Body of pancreas (tissue), 4 donors: Measurements from ENCODE around the gene KIAA1671. TPM values are rescaled to one million over a fixed set of nuclear protein-coding genes. Genes with fewer than 3 reads are reported as not detected.

ENCODE experiments used
- ATAC-seq: fragments of 150-250 bp; one replicate; pipeline ENCODE4 v1.9.1; 2016
- DNase-seq, 4 donors: peaks; one replicate each; pipeline ENCODE4 v3.0.0-alpha.2; 2019
- H3K27ac ChIP-seq, 4 donors: fragments of 200-600 bp; sonication (generic); 1 replicate in 3 of 4; 2 replicates in 1 of 4; pipeline versions ENCODE4 v1.5.1 to v1.6.1; 2016 to 2019; ENCODE audit warnings: mild to moderate bottlenecking in 1 of 4, mixed read lengths in 1 of 4, moderate library complexity in 1 of 4
- H3K27me3 ChIP-seq, 2 donors: fragments of 200-600 bp; sonication (generic); one replicate each; pipeline ENCODE4 v1.6.0; 2016; ENCODE audit warnings: mild to moderate bottlenecking in 1 of 2
- H3K36me3 ChIP-seq, 2 donors: fragments of 200-600 bp; sonication (generic); replicated peaks in 1 of 2; 2 replicates each; pipeline ENCODE4 v1.5.1; 2016; ENCODE audit warnings: low read depth in 2 of 2; ENCODE audit not compliant: insufficient read depth in 1 of 2
- H3K4me1 ChIP-seq: fragments of 200-600 bp; sonication (generic); one replicate; pipeline ENCODE4 v1.6.0; 2016
- H3K4me3 ChIP-seq, 2 donors: fragments of 200-600 bp; sonication (generic); 1 replicate in 1 of 2; 2 replicates in 1 of 2; pipeline ENCODE4 v1.5.1; 2016 to 2019
- H3K9me3 ChIP-seq, 3 donors: fragments of 200-600 bp; sonication (generic); 1 replicate in 2 of 3; 2 replicates in 1 of 3; pipeline ENCODE4 v1.5.1; 2016
- POLR2A ChIP-seq, 3 donors: fragments of 450-650 bp; IDR thresholded peaks; one replicate each; pipeline ENCODE4 v1.6.1; 2016; ENCODE audit warnings: antibody characterized with exemption in 3 of 3, mild to moderate bottlenecking in 2 of 3
- WGBS, 2 donors: methylation state at CpG; one replicate each; pipeline ENCODE4 v1.1.5; 2017; 5-methylcytosine and 5-hydroxymethylcytosine counted together
- intact Hi-C: fragments of 100-400 bp; cut with DNase I; formaldehyde crosslinking; loops from one replicate; pipeline ENCODE4 v1.15.1; 2023
- total RNA-seq, 2 donors: library from RNA; depleted of rRNA; stranded (reverse); fragments of >200 nt; gene quantifications; one replicate each; pipeline ENCODE4 v1.1.0, GENCODE V29; 2016
- TF ChIP-seq, protein P1 (sequence below), 7 experiments: fragments of 450-650 bp in 4 of 7; fragments of 200-600 bp in 3 of 7; sonication (generic) in 3 of 7; IDR thresholded peaks; one replicate each; pipeline ENCODE4 v1.5.1; 2016 to 2019; ENCODE audit warnings: antibody characterized with exemption in 7 of 7

KIAA1671 gene
- total RNA-seq, 2 donors from 2014 or later: 24.9 to 79.8 TPM

DNA sequence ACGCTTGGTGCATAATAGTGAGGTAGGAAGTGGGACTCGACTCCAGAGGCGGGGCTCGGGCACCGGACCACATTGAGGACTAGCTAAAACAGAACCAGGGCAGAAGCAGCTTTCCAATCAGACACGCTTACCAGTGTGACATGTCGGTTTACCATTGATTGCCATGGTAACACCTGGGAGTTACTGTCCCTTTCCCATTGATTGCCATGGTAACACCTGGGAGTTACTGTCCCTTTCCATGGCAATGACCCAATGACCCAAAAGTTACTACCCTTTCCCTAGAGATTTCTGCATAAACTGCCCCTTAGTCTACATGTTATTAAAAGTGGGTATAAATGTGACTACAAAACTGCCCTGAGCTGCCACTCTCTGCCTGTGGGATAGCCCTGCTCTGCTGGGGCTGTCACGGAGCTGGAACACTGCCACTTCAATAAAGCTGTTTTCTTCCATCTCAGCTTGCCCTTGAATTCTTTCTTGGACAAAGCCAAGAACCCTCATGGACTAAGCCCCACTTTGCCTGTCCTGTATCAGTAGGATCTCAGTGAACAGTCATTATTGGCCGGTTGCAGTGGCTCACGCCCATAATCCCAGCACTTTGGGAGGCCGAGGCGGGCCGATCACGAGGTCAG lies 169.7 kb downstream of the KIAA1671 start:
- 89 to 90% methylated on average over 11 to 14 of the region's 14 CpGs for WGBS, 2 donors
- H3K27me3 ChIP-seq: no peaks in the 10 kb centered on the region
- H3K4me1 ChIP-seq: peaks cover 41% of the 10 kb centered on the region
- DNase-seq: no peak
- H3K27ac ChIP-seq: peak overlapping the region in 3 of 4 donors; percentile 87 to 88 (median 88)
- intact Hi-C loops: no loop called here
- ATAC-seq: no peak
- H3K4me3 ChIP-seq: no peak overlapping the region
- H3K9me3 ChIP-seq: no peaks in the 10 kb centered on the region
- no peak for TF ChIP-seq POLR2A (IDR thresholded peaks at IDR 0.05)
- TF ChIP-seq, protein P1, sequence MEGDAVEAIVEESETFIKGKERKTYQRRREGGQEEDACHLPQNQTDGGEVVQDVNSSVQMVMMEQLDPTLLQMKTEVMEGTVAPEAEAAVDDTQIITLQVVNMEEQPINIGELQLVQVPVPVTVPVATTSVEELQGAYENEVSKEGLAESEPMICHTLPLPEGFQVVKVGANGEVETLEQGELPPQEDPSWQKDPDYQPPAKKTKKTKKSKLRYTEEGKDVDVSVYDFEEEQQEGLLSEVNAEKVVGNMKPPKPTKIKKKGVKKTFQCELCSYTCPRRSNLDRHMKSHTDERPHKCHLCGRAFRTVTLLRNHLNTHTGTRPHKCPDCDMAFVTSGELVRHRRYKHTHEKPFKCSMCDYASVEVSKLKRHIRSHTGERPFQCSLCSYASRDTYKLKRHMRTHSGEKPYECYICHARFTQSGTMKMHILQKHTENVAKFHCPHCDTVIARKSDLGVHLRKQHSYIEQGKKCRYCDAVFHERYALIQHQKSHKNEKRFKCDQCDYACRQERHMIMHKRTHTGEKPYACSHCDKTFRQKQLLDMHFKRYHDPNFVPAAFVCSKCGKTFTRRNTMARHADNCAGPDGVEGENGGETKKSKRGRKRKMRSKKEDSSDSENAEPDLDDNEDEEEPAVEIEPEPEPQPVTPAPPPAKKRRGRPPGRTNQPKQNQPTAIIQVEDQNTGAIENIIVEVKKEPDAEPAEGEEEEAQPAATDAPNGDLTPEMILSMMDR (IDR thresholded peaks at IDR 0.05): no peak
- H3K36me3 ChIP-seq: no peaks in the 10 kb centered on the region

DNA sequence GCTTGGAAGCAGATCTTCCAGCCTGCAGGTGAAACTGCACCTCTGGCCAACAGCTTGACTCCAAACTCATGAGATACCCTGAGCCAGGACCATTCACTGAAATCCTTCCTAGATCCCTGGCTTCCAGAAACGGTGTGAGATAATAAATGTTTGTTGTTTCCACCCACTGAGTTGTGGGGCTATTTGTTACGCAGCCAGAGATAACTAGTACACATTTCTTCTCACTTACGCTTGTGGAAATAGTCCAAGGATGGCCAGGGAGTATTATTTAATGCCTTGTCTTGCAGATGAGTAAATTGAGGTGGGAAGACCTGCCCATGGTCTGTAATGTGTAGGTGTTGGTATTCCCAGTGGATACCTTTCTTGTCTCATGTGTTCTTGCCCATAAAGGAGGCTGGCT lies 171.2 kb downstream of the KIAA1671 start:
- peak overlapping the region in 1 of 4 donors; percentile 35 for H3K27ac ChIP-seq

DNA sequence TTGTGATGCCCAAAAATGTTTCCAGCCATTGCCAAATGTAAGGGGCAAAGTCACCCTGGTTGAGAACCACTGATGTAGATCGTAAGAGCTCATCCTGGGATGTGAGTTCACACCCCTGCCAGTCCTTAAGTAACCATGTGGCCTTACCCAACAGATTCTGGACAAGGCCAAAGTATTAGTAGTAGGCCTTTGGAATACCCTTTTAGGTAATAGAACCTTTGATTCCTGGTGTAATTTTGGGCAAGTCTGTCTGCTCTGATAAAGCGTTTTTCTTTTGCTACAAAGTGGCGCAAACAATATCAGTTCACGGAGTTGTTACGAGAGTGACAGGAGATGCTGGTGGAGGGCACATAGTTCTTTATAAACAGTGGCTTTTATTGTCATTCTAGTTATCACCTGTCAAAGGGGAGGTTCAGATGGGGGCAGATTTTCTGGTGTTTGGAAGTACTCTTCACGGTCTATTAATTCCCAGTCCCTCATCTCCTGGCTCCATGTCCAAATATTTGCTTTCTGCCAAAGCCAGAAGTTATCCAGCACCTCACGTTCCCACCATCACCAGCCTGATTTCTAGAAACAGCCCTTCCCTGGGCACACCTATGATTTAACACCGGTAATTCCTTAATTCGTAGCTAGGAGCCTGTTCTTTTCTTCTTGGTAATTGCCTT lies 173.3 kb downstream of the KIAA1671 start:
- Histone ChIP-seq H3K27ac (peak overlapping the region in 1 of 4 donors; percentile 5), H3K27me3 (no peaks in the 10 kb centered on the region), H3K36me3 (no peaks in the 10 kb centered on the region), H3K9me3 (no peaks in the 10 kb centered on the region), H3K4me1 (peaks cover 21% of the 10 kb centered on the region), H3K4me3 (no peak overlapping the region)
- intact Hi-C loops: no loop called here
- ATAC-seq: no peak
- no peak for DNase-seq
- TF ChIP-seq, protein P1 (IDR thresholded peaks at IDR 0.05): no peak
- no peak for TF ChIP-seq POLR2A (IDR thresholded peaks at IDR 0.05)
- 54 to 55% methylated on average over 9 of the region's 9 CpGs for WGBS, 2 donors

More for the DNA sequence above, 171.2 kb downstream of the KIAA1671 start:
- no peaks in the 10 kb centered on the region for H3K27me3 ChIP-seq
- peaks cover 40% of the 10 kb centered on the region for H3K4me1 ChIP-seq
- intact Hi-C loops: no loop called here
- DNase-seq: no peak
- H3K9me3 ChIP-seq: no peaks in the 10 kb centered on the region
- ATAC-seq: no peak
- TF ChIP-seq, protein P1 (IDR thresholded peaks at IDR 0.05): no peak
- TF ChIP-seq POLR2A (IDR thresholded peaks at IDR 0.05): no peak
- H3K4me3 ChIP-seq: no peak overlapping the region
- H3K36me3 ChIP-seq: no peaks in the 10 kb centered on the region
- WGBS, 2 donors: 89 to 92% methylated on average over 3 of the region's 3 CpGs

DNA sequence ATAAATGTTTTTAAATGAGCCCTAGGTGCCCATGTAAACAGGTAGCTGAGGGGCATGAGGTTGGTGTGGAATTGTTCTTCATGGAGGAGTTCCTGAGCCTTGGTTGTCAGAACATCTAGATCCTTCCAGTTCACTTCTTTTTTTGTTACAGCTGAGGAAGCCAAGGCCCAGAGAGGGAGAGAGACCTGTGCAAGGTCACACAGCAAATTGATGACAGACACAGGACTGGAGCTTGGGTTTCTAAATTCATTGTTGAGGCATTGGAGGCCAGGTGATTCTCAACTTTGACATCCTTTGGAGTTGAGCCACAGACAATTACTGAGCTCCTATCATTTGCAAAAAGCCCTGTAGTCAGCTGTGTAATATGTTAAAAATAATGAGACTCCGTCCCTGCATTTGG lies 174.0 kb downstream of the KIAA1671 start:
- Histone ChIP-seq H3K36me3 (no peaks in the 10 kb centered on the region), H3K4me1 (peaks cover 21% of the 10 kb centered on the region), H3K4me3 (no peak overlapping the region), H3K27me3 (no peaks in the 10 kb centered on the region), H3K9me3 (no peaks in the 10 kb centered on the region), H3K27ac (peak overlapping the region in 1 of 4 donors; percentile 5)
- no peak for TF ChIP-seq POLR2A (IDR thresholded peaks at IDR 0.05)
- TF ChIP-seq, protein P1 (IDR thresholded peaks at IDR 0.05): no peak
- intact Hi-C loops: no loop called here
- 86% methylated on average over 1 of the region's 1 CpG for WGBS, 2 donors
- DNase-seq (no peak), ATAC-seq (no peak)
